Putamen (tissue), 1 donor: ENCODE measurements around the gene CSTA.

Source experiments
- DNase-seq: peaks from one replicate; pipeline ENCODE4 v3.0.0-alpha.2; 2016; ENCODE audit warnings: low spot score

CSTA gene, protein sequence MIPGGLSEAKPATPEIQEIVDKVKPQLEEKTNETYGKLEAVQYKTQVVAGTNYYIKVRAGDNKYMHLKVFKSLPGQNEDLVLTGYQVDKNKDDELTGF

DNA sequence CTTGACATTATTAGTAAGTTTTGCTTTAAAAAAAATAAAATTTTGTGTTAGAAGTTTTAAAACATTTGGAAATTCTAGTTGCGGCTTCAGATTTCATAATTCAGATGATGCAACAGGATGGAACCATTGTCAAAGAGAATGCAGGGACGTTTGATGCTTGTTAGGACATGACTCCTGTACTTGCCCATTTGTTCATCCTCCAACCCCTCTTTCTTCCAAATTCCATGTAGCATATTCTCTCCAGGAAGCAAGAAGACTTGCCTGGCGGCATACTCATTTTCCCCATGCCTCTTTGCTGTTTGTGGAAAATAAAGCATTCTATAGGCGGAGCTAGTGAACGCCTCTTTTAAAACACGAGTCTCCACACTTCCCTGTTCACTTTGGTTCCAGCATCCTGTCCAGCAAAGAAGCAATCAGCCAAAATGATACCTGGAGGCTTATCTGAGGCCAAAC, at the start of gene CSTA:
TSS of gene CSTA (plus strand) at position 378 of the 453 bp plus-strand sequence. CDS start at position 423, 45 bp downstream.
- DNase-seq, result no peak

DNA sequence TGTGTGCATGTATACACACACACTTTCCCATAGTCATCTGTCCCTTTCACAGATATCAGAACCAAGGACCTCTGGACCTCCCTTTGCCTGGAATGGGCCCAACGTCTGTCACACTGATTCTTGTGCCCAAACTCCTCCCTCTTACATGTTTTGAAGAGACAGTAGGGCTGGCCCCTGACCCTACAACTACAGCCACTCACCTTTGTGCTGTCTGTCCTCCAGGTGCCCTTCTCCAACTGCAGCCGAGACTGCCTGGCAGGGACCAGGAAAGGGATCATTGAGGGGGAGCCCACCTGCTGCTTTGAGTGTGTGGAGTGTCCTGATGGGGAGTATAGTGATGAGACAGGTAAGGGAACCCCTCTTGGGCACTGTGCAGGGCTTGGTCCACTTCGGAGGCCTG, 43.2 kb upstream of the CSTA start:
- DNase-seq, result no peak

DNA sequence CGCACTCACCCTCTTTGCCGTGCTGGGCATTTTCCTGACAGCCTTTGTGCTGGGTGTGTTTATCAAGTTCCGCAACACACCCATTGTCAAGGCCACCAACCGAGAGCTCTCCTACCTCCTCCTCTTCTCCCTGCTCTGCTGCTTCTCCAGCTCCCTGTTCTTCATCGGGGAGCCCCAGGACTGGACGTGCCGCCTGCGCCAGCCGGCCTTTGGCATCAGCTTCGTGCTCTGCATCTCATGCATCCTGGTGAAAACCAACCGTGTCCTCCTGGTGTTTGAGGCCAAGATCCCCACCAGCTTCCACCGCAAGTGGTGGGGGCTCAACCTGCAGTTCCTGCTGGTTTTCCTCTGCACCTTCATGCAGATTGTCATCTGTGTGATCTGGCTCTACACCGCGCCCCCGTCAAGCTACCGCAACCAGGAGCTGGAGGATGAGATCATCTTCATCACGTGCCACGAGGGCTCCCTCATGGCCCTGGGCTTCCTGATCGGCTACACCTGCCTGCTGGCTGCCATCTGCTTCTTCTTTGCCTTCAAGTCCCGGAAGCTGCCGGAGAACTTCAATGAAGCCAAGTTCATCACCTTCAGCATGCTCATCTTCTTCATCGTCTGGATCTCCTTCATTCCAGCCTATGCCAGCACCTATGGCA, 41.1 kb upstream of the CSTA start:
- DNase-seq, result no peak

DNA sequence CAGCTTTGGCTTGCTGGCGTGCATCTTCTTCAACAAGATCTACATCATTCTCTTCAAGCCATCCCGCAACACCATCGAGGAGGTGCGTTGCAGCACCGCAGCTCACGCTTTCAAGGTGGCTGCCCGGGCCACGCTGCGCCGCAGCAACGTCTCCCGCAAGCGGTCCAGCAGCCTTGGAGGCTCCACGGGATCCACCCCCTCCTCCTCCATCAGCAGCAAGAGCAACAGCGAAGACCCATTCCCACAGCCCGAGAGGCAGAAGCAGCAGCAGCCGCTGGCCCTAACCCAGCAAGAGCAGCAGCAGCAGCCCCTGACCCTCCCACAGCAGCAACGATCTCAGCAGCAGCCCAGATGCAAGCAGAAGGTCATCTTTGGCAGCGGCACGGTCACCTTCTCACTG, 40.6 kb upstream of the CSTA start:
- no peak for DNase-seq

DNA sequence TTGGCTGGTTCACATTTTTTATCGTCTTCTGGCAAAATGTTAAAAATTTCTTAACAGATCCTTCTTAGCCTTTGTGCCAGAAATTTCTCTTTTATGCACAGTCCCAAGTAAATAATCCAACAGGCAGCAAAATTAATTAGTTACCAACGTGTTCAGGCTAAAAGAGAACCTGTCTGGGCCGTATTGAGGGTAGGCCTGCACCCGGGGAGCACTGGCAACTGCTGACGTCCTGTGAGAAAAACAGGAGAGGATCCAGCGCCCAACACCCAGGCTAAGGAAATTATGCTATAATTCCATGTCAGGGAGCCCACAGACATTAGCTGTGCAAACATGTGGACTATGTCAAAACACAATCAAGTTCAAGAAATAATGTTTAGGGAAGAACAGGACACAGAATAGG, 30.7 kb upstream of the CSTA start:
- no peak for DNase-seq

DNA sequence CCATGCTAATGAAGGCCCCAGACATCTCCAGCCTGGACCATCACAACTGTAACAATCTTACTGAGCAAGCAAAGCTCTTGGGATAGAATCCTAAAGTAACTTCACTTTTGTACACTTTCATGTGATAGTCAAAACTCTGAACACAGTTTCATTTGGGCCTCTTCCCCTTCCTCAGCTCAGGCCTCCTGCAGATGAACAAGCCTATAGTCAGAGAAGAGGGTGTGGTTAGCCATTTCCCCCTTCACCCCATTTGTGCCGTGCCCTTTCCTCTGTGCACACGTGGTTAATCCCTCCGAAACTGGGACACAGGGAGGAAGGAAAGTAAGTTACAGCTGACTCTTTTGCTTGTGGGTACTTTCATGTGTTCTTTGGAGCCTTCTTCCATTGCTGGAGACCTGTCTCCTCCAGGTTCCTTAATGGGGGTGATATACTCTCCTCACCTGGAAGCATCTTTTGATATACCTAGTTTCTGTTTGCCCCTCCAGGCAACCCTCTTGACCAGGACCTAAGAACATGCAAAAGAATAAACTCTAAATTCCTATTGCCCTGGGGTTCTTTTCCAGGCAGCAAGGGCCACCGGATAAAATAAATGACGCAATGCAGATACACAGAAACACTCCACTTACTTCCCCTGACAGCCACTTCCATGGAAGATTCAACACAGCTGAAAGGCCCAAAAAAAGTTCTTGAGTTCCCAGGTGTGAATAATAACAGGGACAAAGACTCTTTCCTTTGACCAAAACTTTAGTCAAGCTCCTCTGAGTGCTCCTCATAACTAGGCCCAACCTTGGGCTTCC, 29.6 kb upstream of the CSTA start:
- peak; percentile 8 for DNase-seq

DNA sequence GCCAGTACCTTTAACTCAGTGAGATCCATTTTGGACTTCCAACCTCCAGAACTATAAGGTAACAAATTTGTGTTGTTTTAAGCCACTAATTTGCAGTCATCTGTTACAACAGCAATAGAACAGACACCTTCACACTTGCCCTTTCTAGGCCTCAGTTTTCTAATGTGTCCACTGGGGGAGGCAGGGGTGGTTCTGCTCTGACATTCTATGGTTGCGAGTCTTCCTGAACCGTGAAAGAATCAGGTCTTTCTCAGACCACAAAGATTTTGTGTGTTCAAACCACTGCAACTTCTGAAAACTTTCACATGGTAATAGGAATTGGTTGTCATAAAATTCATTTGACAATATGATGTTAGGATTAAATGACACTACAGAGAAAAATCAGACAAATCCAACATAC, 26.8 kb upstream of the CSTA start:
- no peak for DNase-seq

DNA sequence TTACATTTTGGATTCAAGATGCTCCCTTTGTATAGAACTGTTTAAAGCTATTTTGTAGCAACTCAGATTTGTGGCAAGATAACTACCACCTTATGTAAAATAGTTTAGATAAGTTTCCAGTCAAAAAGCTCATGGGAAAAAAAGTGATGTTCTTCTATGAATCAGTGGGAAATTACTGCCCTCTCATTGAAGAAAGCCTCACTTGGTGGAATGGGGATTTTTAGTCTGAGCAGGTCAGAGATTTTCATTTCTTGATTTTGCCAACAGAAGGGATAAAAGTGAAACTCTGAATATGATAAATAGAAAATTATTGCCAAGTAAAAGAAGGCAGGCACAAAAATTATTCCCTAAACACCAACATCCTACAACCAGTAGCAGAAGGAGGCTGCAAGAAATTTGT, 25.8 kb upstream of the CSTA start:
- DNase-seq, result no peak

DNA sequence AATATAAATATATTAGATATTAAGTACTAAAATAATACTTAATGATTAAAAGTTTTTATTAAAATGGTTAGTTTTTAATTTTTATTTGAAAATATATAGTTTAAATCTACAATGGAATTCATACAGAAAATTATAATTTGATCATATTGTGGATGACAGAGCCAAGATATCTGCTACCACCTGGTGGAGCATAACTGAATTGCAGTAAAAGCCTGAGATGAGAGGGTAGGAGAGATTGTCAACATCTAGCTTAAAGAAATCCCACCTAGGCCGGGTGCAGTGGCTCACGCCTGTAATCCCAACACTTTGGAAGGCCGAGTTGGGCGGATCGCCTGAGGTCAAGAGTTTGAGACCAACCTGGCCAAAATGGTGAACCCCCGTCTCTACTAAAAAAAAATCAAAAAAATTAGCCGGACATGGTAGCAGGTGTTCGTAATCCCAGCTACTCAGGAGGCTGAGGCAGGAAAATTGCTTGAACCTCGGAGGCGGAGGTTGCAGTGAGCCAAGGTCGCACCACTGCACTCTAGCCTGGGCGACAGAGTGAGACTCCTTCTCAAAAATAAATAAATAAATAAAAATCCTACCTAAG, 25.1 kb upstream of the CSTA start:
- no peak for DNase-seq

DNA sequence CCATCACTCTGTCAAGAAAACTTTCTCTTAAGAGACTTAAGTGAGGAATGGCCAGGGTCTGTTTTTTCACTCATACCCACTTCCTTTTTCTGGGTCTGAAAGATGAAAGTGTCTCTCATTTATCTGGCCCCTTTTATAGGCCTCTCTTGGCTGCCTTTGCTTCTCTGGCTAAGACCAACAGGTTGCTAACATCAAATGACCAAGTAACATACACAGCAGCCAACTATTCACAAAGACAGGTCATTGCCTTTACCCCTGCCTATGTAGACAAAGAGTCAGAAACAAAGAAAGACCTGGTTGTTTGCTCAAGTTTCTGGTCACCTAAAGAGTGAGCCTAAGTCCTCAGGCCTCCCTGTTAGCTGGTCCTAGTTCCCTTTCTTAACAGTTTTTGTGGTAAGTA, 24.0 kb upstream of the CSTA start:
- DNase-seq, result no peak

DNA sequence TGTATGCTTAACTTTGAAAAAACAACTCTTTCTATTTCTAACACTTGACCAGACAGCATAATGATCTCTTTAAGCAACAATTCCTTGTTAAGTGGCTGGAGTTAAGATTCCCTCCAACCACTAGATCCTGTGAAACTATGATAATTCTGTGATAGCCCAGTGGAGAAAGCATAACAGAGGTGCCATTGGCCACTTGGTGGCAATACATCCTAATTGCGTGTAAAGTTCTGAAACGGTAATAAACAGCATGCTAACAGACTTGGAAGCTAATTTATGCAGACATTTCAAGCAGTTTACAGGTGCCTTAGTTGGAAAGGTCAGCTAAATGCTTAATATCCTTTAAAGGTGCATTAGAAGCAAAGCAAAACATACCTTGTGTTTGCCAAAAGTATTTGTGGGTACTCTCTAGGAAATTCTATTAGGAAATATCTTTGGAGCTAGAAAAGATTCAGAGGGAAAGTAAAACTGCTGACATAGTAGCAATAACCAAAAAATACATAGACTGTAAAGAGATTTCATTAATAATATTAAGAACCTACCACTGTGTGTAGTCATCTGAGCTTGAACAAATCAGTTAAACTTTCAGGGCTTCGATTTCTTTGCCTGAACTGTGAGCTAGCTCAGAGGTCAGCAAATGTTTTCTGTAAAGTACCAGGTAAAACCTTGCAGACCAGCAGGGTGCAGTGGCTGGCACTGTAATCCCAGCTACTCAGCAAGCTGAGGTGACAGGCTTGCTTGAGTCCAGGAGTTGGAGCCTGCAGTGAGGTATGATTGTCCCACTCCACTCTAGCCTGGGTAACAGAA, 19.0 kb upstream of the CSTA start:
- DNase-seq, result no peak

DNA sequence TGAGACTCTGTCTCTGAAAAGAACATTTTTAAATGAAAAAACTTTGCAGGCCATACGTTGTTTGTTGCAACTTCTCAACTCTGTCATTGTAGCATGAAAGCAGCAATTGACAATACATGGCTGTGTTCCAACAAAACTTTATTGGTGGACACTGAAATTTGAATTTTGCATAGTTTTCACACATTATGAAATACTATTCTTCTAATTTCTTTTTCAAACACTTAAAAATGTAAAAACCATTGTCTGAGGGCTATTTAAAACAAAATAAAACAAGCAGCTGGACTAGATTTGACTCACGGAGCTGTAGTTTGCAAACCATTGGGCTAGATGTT, 18.5 kb upstream of the CSTA start:
- no peak for DNase-seq

DNA sequence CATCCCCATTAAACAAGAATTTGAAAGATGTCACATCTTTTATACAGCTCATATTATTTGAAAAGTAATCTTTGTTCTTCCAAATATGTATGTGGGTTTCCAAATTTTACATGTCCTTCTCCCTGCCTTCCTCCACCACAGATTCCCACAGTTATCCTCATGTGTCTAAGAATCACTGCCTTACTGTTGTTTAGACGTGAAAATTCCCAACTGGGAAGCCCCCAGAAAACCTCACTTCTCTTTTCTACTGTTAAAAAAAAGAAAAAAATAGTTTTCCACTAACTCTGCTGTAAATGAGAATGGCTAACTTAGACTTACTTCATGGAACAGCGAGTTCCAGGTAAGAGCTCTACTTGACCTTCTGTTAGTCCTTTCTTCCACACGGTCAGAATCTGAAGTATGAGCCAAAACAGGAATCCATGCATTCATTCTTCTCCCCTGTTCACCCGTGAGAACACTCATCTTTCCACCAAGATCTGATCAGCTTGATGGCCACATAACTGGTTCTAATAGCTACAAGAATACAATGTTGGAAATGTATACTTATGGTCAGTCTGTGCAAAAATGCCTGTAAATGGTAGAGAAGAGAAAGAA, 17.9 kb upstream of the CSTA start:
- DNase-seq, result no peak

DNA sequence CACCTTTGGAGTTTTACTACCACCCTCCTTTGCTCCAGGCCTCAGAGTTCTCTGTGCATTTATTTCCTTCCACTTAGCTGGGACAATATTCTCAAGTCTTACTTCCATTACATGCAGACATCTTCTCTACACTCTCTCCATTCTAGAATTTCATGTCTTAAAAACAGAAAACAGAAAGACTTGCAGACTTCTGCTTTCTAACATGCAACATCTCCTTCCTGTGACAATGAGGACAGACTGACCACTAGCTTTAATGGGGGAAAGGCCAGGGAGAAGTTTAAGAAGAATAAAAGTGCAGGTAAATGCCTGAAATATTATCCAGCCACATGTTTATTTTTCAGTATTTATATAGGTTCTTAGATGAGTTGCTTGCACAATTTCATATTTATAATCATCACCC, 17.1 kb upstream of the CSTA start:
- DNase-seq, result no peak

DNA sequence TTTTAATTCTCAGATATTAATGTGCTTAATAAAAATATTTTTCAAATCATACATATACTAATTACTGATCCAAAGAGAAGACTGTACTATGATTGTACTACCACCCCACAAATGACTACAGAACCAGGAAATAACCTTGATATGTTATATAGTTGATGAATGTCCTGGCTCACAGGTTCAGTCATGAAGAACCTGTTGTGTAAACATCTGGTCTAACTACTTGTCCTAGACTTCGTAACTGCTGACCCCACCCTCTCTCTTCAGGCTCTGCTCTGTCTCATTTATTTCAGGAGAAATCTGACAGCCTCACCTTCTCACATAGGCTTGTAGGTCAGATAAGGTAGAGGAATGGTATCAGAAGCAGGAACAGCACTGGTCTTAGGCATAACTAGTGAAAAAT, 14.7 kb upstream of the CSTA start:
- DNase-seq, result no peak

DNA sequence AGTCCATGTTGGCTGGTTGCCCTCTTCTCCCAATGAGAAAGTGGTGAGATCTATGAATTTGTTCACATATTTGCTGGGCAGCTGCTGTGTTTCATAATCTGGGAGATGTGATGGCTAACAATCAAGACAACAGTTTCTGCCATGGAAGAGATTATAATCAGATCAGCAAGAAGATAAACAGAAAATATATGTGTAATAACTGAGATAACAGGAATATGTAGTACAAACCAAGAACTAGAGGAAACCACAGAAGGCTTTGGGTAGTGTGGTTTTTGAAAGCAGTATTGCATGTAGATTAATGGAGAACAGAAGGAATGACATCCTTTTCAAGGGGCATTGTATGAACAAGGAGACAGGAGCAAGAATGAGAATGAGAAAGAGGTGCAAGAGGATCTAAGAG, 12.2 kb upstream of the CSTA start:
- DNase-seq, result no peak

DNA sequence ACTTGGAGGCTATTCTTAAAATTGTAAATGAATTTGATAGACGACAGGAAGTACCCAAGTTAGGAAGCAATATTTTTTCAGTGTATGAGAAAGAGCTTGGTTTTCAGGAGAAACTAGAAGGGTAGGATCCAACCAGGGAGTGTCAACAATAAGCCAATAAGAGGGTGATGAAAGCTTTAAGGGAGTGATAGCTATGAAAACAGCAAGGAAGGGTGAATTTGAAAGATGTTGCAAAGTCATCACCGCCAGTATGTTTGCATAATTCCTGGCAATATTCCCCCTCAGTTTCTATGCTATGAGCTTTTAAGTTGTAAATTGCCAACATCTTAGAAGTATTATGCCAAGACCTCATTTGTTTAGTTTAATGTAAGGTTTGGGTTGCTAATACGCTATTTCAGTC, 11.8 kb upstream of the CSTA start:
- no peak for DNase-seq

DNA sequence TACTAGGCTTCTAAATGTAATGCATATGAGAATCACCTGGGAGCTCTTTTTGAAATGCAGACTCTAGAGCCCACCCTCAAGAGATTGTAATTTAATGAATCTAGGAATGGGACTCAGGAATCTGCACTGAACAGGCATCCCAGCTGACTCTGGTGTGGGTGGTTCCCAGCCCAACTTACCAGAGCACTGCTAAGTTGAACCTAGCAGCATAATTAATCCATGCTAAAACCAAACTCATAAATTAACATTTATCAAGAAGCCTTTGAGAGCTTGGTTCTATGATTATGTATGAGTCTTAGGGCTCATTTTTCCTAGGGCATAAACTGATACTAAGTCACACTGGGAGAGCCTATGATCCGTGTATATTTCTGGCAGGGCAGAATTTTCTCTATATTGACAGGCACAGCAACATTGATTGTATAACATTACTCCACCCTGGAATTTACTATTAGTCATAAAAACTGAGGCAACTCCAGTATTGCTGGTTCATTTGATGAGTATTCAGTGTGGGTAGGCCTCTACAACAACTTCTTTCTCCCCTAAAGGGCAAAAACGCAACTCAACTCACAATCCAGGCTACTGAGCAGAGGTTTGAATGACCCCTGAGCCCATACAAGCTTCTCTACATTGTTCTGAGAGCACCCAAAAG, 10.7 kb upstream of the CSTA start:
- DNase-seq, result no peak

DNA sequence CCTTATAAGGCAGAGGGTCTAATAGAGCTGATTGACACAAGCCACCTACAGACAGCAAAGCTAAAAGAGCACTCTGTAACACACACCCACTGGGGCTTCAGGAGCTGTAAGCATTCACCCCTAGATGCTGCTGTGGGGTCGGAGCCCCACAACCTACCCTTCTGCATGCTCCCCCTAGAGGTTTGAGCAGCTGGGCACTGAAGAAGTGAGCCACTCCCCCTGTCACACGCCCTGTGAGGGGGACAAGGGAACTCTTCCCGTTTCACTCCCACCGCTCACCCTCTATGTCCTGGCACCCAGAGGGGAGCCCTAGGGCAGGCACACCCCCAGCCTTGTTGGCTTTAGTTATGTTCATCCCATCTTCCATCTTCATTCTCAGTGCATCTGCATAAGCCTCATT, 9.4 kb upstream of the CSTA start:
- no peak for DNase-seq

DNA sequence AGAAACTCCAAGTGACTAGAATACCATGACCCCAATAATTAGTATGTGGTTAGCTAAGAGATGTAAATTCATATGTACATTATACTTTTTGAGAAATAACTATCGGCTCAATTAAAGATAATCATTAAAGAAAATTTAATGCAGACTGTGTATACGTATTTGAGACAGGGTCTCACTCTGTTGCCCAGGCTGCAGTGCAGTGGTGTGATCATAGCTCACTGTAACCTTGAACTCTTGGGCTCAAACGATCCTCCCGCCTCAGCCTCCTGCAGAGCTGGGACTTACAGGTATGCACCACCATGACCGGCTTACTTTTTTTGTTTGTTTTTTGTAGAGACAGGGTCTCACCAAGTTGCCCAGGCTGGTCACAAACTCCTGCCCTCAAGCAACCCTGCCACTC, 8.7 kb upstream of the CSTA start:
- no peak for DNase-seq

DNA sequence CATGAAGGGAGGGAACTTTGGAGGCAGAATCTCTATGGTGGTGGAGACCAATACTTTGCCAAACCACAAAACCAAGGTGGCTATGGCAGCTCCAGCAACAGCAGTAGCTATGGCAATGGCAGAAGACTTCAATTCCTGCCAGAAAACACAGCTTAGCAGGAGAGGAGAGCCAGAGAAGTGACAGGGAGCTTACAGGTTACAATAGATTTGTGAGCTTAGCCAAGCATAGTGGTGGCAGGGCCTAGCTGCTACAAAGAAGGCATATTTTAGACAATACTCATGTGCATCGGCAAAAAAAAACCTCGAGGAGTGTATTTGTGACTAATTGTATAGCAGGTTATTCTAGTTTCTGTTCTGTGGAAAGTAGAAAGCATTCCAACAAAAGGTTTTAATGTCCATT, 6.4 kb upstream of the CSTA start:
- no peak for DNase-seq
